GM12878 (cell line): ENCODE data around the gene MIEN1.

Experiments
- CTCF ChIP-seq, 3 experiments: IDR thresholded peaks in 2 of 3; conservative IDR thresholded peaks in 1 of 3; 2 replicates each; pipeline ENCODE4 v1.5.1; 2011; ENCODE audit warnings: low read depth in 3 of 3, low read length in 3 of 3, mild to moderate bottlenecking in 3 of 3, control low read depth in 2 of 3, moderate library complexity in 2 of 3, inconsistent platforms in 1 of 3, mixed read lengths in 1 of 3; ENCODE audit not compliant: control insufficient read depth in 2 of 3, insufficient read depth in 1 of 3; ENCODE audit errors: extremely low read depth in 1 of 3
- MYC ChIP-seq: IDR thresholded peaks from 2 replicates; pipeline ENCODE4 v1.6.1; 2011; ENCODE audit warnings: mild to moderate bottlenecking, low read length, moderate library complexity, inconsistent platforms; ENCODE audit not compliant: insufficient read depth, insufficient replicate concordance, insufficient read length, severe bottlenecking
- NFIC ChIP-seq: IDR thresholded peaks from 2 replicates; pipeline ENCODE4 v1.6.1; 2012; ENCODE audit warnings: low read depth, mild to moderate bottlenecking, inconsistent platforms, low read length, moderate library complexity
- RB1 ChIP-seq: fragments of 450-650 bp; formaldehyde crosslinking; IDR thresholded peaks from 2 replicates; pipeline ENCODE4 v1.6.1; 2017; ENCODE audit warnings: mild to moderate bottlenecking, borderline replicate concordance
- SREBF1 ChIP-seq: IDR thresholded peaks from 2 replicates; pipeline ENCODE4 v1.6.1; 2012; ENCODE audit warnings: mild to moderate bottlenecking, low read length
- SREBF2 ChIP-seq: IDR thresholded peaks from 2 replicates; pipeline ENCODE4 v1.6.1; 2012; ENCODE audit warnings: mild to moderate bottlenecking, low read length
- ZBTB4 ChIP-seq: fragments of 450-650 bp; formaldehyde crosslinking; IDR thresholded peaks from 2 replicates; pipeline ENCODE4 v1.4.0; 2022; ENCODE audit warnings: mild to moderate bottlenecking, moderate library complexity
- TF ChIP-seq, protein P1 (sequence below): IDR thresholded peaks from 2 replicates; pipeline ENCODE4 v1.6.1; 2011; ENCODE audit warnings: low read depth, mild to moderate bottlenecking, low read length, moderate library complexity, borderline replicate concordance; ENCODE audit errors: extremely low read depth

DNA sequence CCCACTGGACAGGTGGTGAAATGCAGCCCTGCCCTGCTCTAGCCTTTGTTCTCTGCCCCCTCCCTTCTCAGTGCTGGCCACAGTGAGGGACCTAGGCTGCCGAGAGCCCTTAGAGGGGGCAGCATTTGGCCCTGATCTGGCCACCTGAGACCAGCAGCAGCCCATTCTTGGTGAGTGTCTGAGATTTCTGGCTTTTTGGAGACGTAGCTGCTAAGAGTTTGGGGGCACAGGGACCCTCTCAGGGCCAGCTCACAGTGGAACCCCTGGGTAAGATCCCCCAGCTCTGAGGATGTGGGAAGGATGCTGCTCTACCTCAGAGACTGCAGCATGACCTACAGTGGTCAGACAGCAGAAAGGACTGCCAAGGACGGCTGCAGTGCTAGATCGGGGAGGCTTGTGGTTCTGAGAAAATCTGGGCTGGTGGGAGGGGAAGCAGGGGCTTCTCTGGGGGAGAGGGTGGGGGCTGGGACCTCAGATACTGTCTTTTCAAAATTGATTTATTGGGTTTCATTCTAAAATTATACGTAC, 20.7 kb upstream of the MIEN1 start:
- TF ChIP-seq RB1 (no peak), CTCF (IDR thresholded peaks at IDR 0.05 in 2 of 3, conservative IDR thresholded peaks at IDR 0.05 in 1 of 3; ENCODE audit: control insufficient read depth in 2 of 3, extremely low read depth in 1 of 3, insufficient read depth in 1 of 3, low read depth in 3 of 3, low read length in 3 of 3) (no peak), NFIC (no peak), SREBF1 (no peak), ZBTB4 (CRISPR knock-in tag) (no peak), SREBF2 (no peak), MYC (no peak)
- TF ChIP-seq, protein P1, sequence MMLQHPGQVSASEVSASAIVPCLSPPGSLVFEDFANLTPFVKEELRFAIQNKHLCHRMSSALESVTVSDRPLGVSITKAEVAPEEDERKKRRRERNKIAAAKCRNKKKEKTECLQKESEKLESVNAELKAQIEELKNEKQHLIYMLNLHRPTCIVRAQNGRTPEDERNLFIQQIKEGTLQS, result no peak
